Stimulated activated CD4-positive, alpha-beta T cell treated with anti-CD3 and anti-CD28 coated beads, Interleukin-12 subunit alpha, Interleukin-12 subunit beta, amount 100 ng/mL, for 24 hours (primary cell): ENCODE data around the gene SGPP2.

Experiments used
- DNase-seq, 2 experiments: peaks; one replicate each; pipeline ENCODE4 v3.0.0-alpha.2; 2020; ENCODE audit warnings: low read depth in 2 of 2

Gene SGPP2

GRCh38 chr2:222525811-222526210 is 101.5 kb downstream of the SGPP2 start:
- DNase-seq, result no peak

GRCh38 chr2:222526480-222527277 is 102.3 kb downstream of the SGPP2 start:
- no peak for DNase-seq

- DNase-seq, result no peak
Observed at GRCh38 chr2:222532315-222532714, 108.0 kb downstream of the SGPP2 start.

GRCh38 chr2:222535477-222535876 is 111.1 kb downstream of the SGPP2 start:
- no peak for DNase-seq

- DNase-seq, result no peak
Observed at GRCh38 chr2:222538535-222538934, 114.2 kb downstream of the SGPP2 start.

- no peak for DNase-seq
Observed at GRCh38 chr2:222544661-222545060, 120.3 kb downstream of the SGPP2 start.

- no peak for DNase-seq
Observed at GRCh38 chr2:222545823-222546795, 121.8 kb downstream of the SGPP2 start.

GRCh38 chr2:222547083-222547482 is 122.7 kb downstream of the SGPP2 start:
- DNase-seq, result no peak

GRCh38 chr2:222548992-222549391 is 124.6 kb downstream of the SGPP2 start:
- DNase-seq, result no peak

- DNase-seq, result no peak
Observed at GRCh38 chr2:222554517-222554916, 130.2 kb downstream of the SGPP2 start.

- DNase-seq, result no peak
Observed at GRCh38 chr2:222561151-222561550, 136.8 kb downstream of the SGPP2 start.

GRCh38 chr2:222561817-222562645 is 137.7 kb downstream of the SGPP2 start:
- DNase-seq, result no peak

GRCh38 chr2:222563106-222563718 is 138.9 kb downstream of the SGPP2 start:
- no peak for DNase-seq

- no peak for DNase-seq
Observed at GRCh38 chr2:222563936-222564335, 139.6 kb downstream of the SGPP2 start.

GRCh38 chr2:222566229-222566628 is 141.9 kb downstream of the SGPP2 start:
- no peak for DNase-seq

- no peak for DNase-seq
Observed at GRCh38 chr2:222568865-222569264, 144.5 kb downstream of the SGPP2 start.

- DNase-seq, result no peak
Observed at GRCh38 chr2:222569826-222570225, 145.5 kb downstream of the SGPP2 start.

GRCh38 chr2:222572264-222572721 is 147.9 kb downstream of the SGPP2 start:
- DNase-seq, result no peak

- DNase-seq, result no peak
Observed at GRCh38 chr2:222572751-222573174, 148.4 kb downstream of the SGPP2 start.

GRCh38 chr2:222575618-222576017 is 151.3 kb downstream of the SGPP2 start:
- DNase-seq, result no peak
